SK-N-SH (cell line): ENCODE data around the gene ZBTB17.

Source experiments
- EP300 ChIP-seq, 2 experiments: IDR thresholded peaks; 2 replicates each; pipeline versions ENCODE4 v1.4.0 to v1.6.1; 2012; ENCODE audit warnings: borderline replicate concordance in 1 of 2, low read depth in 1 of 2, low read length in 1 of 2
- MAX ChIP-seq: IDR thresholded peaks from 2 replicates; pipeline ENCODE4 v1.4.0; 2012; ENCODE audit warnings: low read depth
- NFIC ChIP-seq: IDR thresholded peaks from 2 replicates; pipeline ENCODE4 v1.4.0; 2012; ENCODE audit warnings: borderline replicate concordance
- POLR2AphosphoS5 ChIP-seq: IDR thresholded peaks from 2 replicates; pipeline ENCODE4 v1.6.1; 2012; ENCODE audit warnings: low read depth, low read length
- RAD21 ChIP-seq: IDR thresholded peaks from 2 replicates; pipeline ENCODE4 v1.6.1; 2012; ENCODE audit warnings: mild to moderate bottlenecking, low read length
- SMC3 ChIP-seq: IDR thresholded peaks from 2 replicates; pipeline ENCODE4 v1.6.1; 2012; ENCODE audit warnings: low read depth, low read length, improper control_type of control experiment
- TCF12 ChIP-seq: IDR thresholded peaks from 2 replicates; pipeline ENCODE4 v1.4.0; 2012
- USF1 ChIP-seq: IDR thresholded peaks from 2 replicates; pipeline ENCODE4 v1.4.0; 2012; ENCODE audit warnings: low read depth, borderline replicate concordance
- USF2 ChIP-seq: fragments of 150-350 bp; IDR thresholded peaks from 2 replicates; pipeline ENCODE4 v1.6.1; 2017; ENCODE audit warnings: antibody characterized with exemption, low read length, low read depth, borderline replicate concordance
- TF ChIP-seq, protein P1 (sequence below): fragments of 200-600 bp; sonication (generic); IDR thresholded peaks from 2 replicates; pipeline ENCODE4 v1.6.1; 2017; ENCODE audit warnings: antibody characterized with exemption, mild to moderate bottlenecking, moderate library complexity
- TF ChIP-seq, protein P2 (sequence below): IDR thresholded peaks from 2 replicates; pipeline ENCODE4; 2012

DNA sequence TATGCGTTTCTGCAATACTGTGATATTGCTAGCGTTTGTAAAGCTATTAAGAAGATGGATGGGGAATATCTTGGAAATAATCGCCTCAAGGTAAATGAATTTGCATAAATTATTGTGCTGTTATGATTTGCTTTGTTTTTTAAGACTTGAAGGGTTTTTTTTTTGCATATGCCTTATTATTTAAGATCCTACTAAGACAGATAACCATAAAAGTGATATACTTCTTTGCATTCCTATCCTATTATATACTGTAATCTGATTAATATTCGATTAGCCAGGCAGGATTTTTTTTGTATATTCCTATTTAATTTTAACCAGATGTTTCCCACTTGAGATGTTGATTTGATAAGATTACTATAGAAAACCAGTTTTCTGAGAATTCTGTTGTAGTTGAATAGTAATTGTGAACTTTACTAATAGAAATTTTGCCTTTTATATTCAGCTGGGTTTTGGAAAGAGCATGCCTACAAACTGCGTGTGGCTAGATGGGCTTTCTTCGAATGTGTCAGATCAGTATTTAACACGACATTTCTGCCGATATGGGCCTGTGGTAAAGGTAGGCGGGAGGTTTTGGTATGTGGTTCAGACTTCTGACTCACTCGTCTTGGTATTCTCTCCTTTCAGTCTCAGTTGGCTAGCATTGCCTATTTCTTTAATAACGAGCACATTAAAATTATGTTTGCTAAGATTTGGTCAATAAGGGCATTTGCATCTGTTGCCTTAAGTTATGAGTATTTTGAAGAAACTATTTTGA lies 56.8 kb downstream of the ZBTB17 start:
- TF ChIP-seq USF2 (no peak), SMC3 (no peak), MAX (peak; percentile 40; the same call in 1 of the 2 replicates), POLR2AphosphoS5 (peak; percentile 31; the same call in 1 of the 2 replicates), TCF12 (peak; percentile 81), RAD21 (no peak), NFIC (peak; percentile 34; the same call in 1 of the 2 replicates), USF1 (no peak), EP300 (IDR thresholded peaks at IDR 0.05; ENCODE audit: borderline replicate concordance in 1 of 2, low read depth in 1 of 2, low read length in 1 of 2) (peak in 1 of 2 experiments; percentile 17; a peak in 1 of 4 replicates)
- TF ChIP-seq, protein P1, sequence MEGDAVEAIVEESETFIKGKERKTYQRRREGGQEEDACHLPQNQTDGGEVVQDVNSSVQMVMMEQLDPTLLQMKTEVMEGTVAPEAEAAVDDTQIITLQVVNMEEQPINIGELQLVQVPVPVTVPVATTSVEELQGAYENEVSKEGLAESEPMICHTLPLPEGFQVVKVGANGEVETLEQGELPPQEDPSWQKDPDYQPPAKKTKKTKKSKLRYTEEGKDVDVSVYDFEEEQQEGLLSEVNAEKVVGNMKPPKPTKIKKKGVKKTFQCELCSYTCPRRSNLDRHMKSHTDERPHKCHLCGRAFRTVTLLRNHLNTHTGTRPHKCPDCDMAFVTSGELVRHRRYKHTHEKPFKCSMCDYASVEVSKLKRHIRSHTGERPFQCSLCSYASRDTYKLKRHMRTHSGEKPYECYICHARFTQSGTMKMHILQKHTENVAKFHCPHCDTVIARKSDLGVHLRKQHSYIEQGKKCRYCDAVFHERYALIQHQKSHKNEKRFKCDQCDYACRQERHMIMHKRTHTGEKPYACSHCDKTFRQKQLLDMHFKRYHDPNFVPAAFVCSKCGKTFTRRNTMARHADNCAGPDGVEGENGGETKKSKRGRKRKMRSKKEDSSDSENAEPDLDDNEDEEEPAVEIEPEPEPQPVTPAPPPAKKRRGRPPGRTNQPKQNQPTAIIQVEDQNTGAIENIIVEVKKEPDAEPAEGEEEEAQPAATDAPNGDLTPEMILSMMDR = no peak
- TF ChIP-seq, protein P2, sequence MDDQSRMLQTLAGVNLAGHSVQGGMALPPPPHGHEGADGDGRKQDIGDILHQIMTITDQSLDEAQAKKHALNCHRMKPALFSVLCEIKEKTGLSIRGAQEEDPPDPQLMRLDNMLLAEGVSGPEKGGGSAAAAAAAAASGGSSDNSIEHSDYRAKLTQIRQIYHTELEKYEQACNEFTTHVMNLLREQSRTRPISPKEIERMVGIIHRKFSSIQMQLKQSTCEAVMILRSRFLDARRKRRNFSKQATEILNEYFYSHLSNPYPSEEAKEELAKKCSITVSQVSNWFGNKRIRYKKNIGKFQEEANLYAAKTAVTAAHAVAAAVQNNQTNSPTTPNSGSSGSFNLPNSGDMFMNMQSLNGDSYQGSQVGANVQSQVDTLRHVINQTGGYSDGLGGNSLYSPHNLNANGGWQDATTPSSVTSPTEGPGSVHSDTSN = peak; percentile 63
